ENCODE results near the gene DNAJC30. TPM values are rescaled to one million over a fixed set of nuclear protein-coding genes. Genes with fewer than 3 reads are reported as not detected.

The DNAJC30 gene
- total RNA-seq (2021) (6.8 to 7.1 TPM (median 6.8 TPM) in 3 replicates), Bru-seq, nascent RNA (percentile 88 among the genes with signal in this experiment)
- long read RNA-seq, experiment 1, transcript DNAJC30-201 (1 exons, 2,485 nt) = major isoform, 28 of 28 reads
- long read RNA-seq, experiment 1, partial matches to known transcripts = 0 of 28 reads
- long read RNA-seq, experiment 1, other reads (novel, unspliced or antisense) = 0 of 28 reads
- long read RNA-seq, experiment 2, transcript DNAJC30-201 (1 exons, 2,485 nt) = major isoform, 12 of 12 reads
- long read RNA-seq, experiment 2, partial matches to known transcripts = 0 of 12 reads
- long read RNA-seq, experiment 2, other reads (novel, unspliced or antisense) = 0 of 12 reads
- long read RNA-seq, experiment 3 = 0 reads

GRCh38 chr7:73683056-73683787, at the start of gene DNAJC30, which contains the start of gene BUD23:
TSS of gene DNAJC30 (minus strand) at chr7:73683453. CDS start at chr7:73683423, 30 bp downstream.
TSS of gene BUD23 (plus strand) at chr7:73683597. CDS start at chr7:73683626, 29 bp downstream.
- Mint-ChIP-seq H3K27ac (peak within 1 kb of the TSS; percentile 94), H3K4me1 (peaks cover 19% of the 10 kb centered on the region), H3K9me3 (no peaks in the 10 kb centered on the region), H3K36me3 (peaks cover 25% of the 10 kb centered on the region), H3K27me3 (ENCODE audit: low read depth) (no peaks in the 10 kb centered on the region), H3K4me3 (peak within 1 kb of the TSS; percentile 95)
- ChIA-PET CTCF (interaction anchor here (0.6 to 3.6 kb wide), 2 partner anchors 76 to 431 kb away, joined by 4 to 18 read pairs; no protein-coding TSS in a partner anchor), POLR2A (interaction anchor here (0.6 kb wide), 1 partner anchor 13 kb away, joined by 3 read pairs; no protein-coding TSS in a partner anchor)
- DNase-seq (ENCODE audit: low spot score) (peak; percentile 97), ATAC-seq (peak; percentile 95)
- TF ChIP-seq KAT7 (CRISPR knock-in tag; IDR thresholded peaks at IDR 0.05; ENCODE audit: borderline replicate concordance) (0 out of 2 replicates have a peak, but pooled peaks have one; percentile 33), CREB1 (CRISPR knock-in tag; IDR thresholded peaks at IDR 0.05) (peak; percentile 48; the same call in 1 of the 2 replicates), ZNF512 (CRISPR knock-in tag; IDR thresholded peaks at IDR 0.05; ENCODE audit: borderline replicate concordance) (no peak), IRF2 (CRISPR knock-in tag; IDR thresholded peaks at IDR 0.05; ENCODE audit: borderline replicate concordance, low read depth) (no peak), RELA (CRISPR knock-in tag; IDR thresholded peaks at IDR 0.05; ENCODE audit: borderline replicate concordance) (peak; percentile 11; the same call in 1 of the 2 replicates), HMGA2 (CRISPR knock-in tag; IDR thresholded peaks at IDR 0.05) (no peak), CREM (CRISPR knock-in tag; IDR thresholded peaks at IDR 0.05) (peak; percentile 94), FOXP1 (CRISPR knock-in tag; IDR thresholded peaks at IDR 0.05; ENCODE audit: borderline replicate concordance) (peak; percentile 71), ZBTB21 (CRISPR knock-in tag; IDR thresholded peaks at IDR 0.05; ENCODE audit: borderline replicate concordance) (no peak), FOXK1 (CRISPR knock-in tag; IDR thresholded peaks at IDR 0.05) (no peak), MAX (CRISPR knock-in tag; IDR thresholded peaks at IDR 0.05) (peak; percentile 68), NFATC4 (CRISPR knock-in tag; IDR thresholded peaks at IDR 0.05) (no peak), ATF1 (CRISPR knock-in tag; IDR thresholded peaks at IDR 0.05) (no peak; the same call in 1 of the 2 replicates), USF2 (CRISPR knock-in tag; IDR thresholded peaks at IDR 0.05) (no peak), MYBL2 (CRISPR knock-in tag; IDR thresholded peaks at IDR 0.05) (0 out of 2 replicates have a peak, but pooled peaks have one; percentile 11), NR1H2 (CRISPR knock-in tag; IDR thresholded peaks at IDR 0.05) (no peak), GRHL2 (CRISPR knock-in tag; IDR thresholded peaks at IDR 0.05; ENCODE audit: insufficient replicate concordance, severe bottlenecking) (no peak), TEAD4 (CRISPR knock-in tag; IDR thresholded peaks at IDR 0.05) (no peak; the same call in 1 of the 2 replicates), NFYB (CRISPR knock-in tag; conservative IDR thresholded peaks at IDR 0.05; ENCODE audit: low read depth) (peak; percentile 81), ZNF317 (CRISPR knock-in tag; IDR thresholded peaks at IDR 0.05; ENCODE audit: borderline replicate concordance, low read depth) (no peak), ZNF416 (CRISPR knock-in tag; IDR thresholded peaks at IDR 0.05) (no peak), SP1 (CRISPR knock-in tag; conservative IDR thresholded peaks at IDR 0.05) (peak; percentile 88), ZNF232 (CRISPR knock-in tag; IDR thresholded peaks at IDR 0.05) (no peak), FOXJ3 (CRISPR knock-in tag; IDR thresholded peaks at IDR 0.05; ENCODE audit: borderline replicate concordance) (no peak), ETV6 (CRISPR knock-in tag; IDR thresholded peaks at IDR 0.05) (0 out of 2 replicates have a peak, but pooled peaks have one; percentile 29)
- TF ChIP-seq, protein P1, sequence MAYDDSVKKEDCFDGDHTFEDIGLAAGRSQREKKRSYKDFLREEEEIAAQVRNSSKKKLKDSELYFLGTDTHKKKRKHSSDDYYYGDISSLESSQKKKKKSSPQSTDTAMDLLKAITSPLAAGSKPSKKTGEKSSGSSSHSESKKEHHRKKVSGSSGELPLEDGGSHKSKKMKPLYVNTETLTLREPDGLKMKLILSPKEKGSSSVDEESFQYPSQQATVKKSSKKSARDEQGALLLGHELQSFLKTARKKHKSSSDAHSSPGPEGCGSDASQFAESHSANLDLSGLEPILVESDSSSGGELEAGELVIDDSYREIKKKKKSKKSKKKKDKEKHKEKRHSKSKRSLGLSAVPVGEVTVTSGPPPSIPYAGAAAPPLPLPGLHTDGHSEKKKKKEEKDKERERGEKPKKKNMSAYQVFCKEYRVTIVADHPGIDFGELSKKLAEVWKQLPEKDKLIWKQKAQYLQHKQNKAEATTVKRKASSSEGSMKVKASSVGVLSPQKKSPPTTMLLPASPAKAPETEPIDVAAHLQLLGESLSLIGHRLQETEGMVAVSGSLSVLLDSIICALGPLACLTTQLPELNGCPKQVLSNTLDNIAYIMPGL (CRISPR knock-in tag; IDR thresholded peaks at IDR 0.05) = peak; percentile 61; the same call in 1 of the 2 replicates
- TF ChIP-seq, protein P2, sequence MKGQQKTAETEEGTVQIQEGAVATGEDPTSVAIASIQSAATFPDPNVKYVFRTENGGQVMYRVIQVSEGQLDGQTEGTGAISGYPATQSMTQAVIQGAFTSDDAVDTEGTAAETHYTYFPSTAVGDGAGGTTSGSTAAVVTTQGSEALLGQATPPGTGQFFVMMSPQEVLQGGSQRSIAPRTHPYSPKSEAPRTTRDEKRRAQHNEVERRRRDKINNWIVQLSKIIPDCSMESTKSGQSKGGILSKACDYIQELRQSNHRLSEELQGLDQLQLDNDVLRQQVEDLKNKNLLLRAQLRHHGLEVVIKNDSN (CRISPR knock-in tag; IDR thresholded peaks at IDR 0.05) = peak; percentile 15; the same call in 1 of the 2 replicates
- TF ChIP-seq, protein P3, sequence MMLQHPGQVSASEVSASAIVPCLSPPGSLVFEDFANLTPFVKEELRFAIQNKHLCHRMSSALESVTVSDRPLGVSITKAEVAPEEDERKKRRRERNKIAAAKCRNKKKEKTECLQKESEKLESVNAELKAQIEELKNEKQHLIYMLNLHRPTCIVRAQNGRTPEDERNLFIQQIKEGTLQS (CRISPR knock-in tag; conservative IDR thresholded peaks at IDR 0.05) = no peak
- TF ChIP-seq, protein P4, sequence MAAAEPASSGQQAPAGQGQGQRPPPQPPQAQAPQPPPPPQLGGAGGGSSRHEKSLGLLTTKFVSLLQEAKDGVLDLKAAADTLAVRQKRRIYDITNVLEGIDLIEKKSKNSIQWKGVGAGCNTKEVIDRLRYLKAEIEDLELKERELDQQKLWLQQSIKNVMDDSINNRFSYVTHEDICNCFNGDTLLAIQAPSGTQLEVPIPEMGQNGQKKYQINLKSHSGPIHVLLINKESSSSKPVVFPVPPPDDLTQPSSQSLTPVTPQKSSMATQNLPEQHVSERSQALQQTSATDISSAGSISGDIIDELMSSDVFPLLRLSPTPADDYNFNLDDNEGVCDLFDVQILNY (CRISPR knock-in tag; IDR thresholded peaks at IDR 0.05) = no peak
